Kidney (tissue), 14 donors: Measurements from ENCODE around the gene TMX2. TPM values are rescaled to one million over a fixed set of nuclear protein-coding genes. Genes with fewer than 3 reads are reported as not detected.

Experiments used
- DNase-seq, 5 donors: peaks; one replicate each; pipeline ENCODE4 v3.0.0-alpha.2; 2013 to 2020
- FAIRE-seq: peaks from 2 replicates; lab custom pipeline; 2012; peaks lifted over from hg19 to GRCh38; lab: Jason Lieb, UNC
- H3K27ac ChIP-seq, 2 donors: one replicate each; pipeline ENCODE4 v1.7.0; 2013; ENCODE audit warnings: low read depth in 2 of 2, low read length in 2 of 2, inconsistent platforms in 1 of 2
- H3K27me3 ChIP-seq: one replicate; pipeline ENCODE4 v1.7.1; 2013; ENCODE audit warnings: low read length, inconsistent platforms; ENCODE audit not compliant: control insufficient read depth, insufficient read depth
- H3K36me3 ChIP-seq, 3 donors: one replicate each; pipeline versions ENCODE4 v1.7.0 to v1.7.1; 2013; ENCODE audit warnings: low read length in 3 of 3, control low read depth in 1 of 3, inconsistent platforms in 1 of 3; ENCODE audit not compliant: insufficient read depth in 3 of 3, control insufficient read depth in 2 of 3
- H3K4me1 ChIP-seq, 3 donors: one replicate each; pipeline versions ENCODE4 v1.7.0 to v1.7.1; 2013; ENCODE audit warnings: low read length in 3 of 3, inconsistent platforms in 1 of 3, low read depth in 1 of 3; ENCODE audit not compliant: control insufficient read depth in 2 of 3, insufficient read depth in 2 of 3
- H3K4me3 ChIP-seq, 3 donors: one replicate each; pipeline versions ENCODE4 v1.7.0 to v1.8.1; 2013; ENCODE audit warnings: low read length in 3 of 3, control low read depth in 1 of 3, inconsistent platforms in 1 of 3
- H3K9ac ChIP-seq, 3 donors: one replicate each; pipeline versions ENCODE4 v1.7.0 to v1.7.1; 2013; ENCODE audit warnings: low read length in 3 of 3, control low read depth in 1 of 3, inconsistent platforms in 1 of 3
- H3K9me3 ChIP-seq, 3 donors: one replicate each; pipeline versions ENCODE4 v1.7.0 to v1.7.1; 2013; ENCODE audit warnings: low read length in 3 of 3, control low read depth in 1 of 3, inconsistent platforms in 1 of 3; ENCODE audit not compliant: control insufficient read depth in 2 of 3, insufficient read depth in 1 of 3
- CTCF ChIP-seq: IDR thresholded peaks from 3 replicates; pipeline ENCODE4 v1.5.1; 2012; ENCODE audit warnings: mild to moderate bottlenecking, moderate library complexity, borderline replicate concordance; ENCODE audit not compliant: insufficient read depth; ENCODE audit errors: extremely low read depth
- intact Hi-C: fragments of 100-400 bp; cut with DNase I; formaldehyde crosslinking; loops from one replicate; pipeline ENCODE4 v1.11.1; 2022
- polyA plus RNA-seq: library from polyadenylated mRNA; stranded (reverse); fragments of 350-450 nt; fragmentation: Illumina TruSeq; extraction: RNeasy Lipid Tissue Mini Kit (QIAGEN cat#74804); gene quantifications from one replicate; pipeline ENCODE4 v1.2.3, GENCODE V29; 2014; ENCODE audit warnings: low read depth, low replicate concordance; ENCODE audit not compliant: insufficient read depth
- total RNA-seq: library from RNA; stranded (reverse); fragmentation: NEBNext Ultra II Directional; extraction: Animal tissue kit (Norgen Biotek cat#: 25700); gene quantifications from one replicate; pipeline ENCODE4 v1.2.1, GENCODE V29; 2021
- donor health status: control.
- donor health status: control.
- donor health status: control.
- donor health status: control.
- donor health status: control.
- donor health status: DM: yes; HTN: yes; CAD: no.
- donor health status: Normal renal cell carcinoma (clear cell type).

Gene TMX2
- total and polyA plus RNA-seq, 2 donors from 2014 or later, result 86.1 to 133 TPM

- no peak overlapping the region for H3K9ac ChIP-seq
- H3K36me3 ChIP-seq, result no peaks in the 10 kb centered on the region
- no peaks in the 10 kb centered on the region for H3K27me3 ChIP-seq
- FAIRE-seq (no peak), DNase-seq (no peak)
- peaks cover 8 to 40% (median 26%) of the 10 kb centered on the region in 3 donors for H3K4me1 ChIP-seq
- TF ChIP-seq CTCF, result no peak
- no peaks in the 10 kb centered on the region for H3K9me3 ChIP-seq
- intact Hi-C loops, result no loop called here
- no peak overlapping the region for H3K27ac ChIP-seq
- H3K4me3 ChIP-seq, result no peak overlapping the region
Measured at GRCh38 chr11:57771365-57771764, 59.0 kb downstream of the TMX2 start.

GRCh38 chr11:57772562-57772961, 60.2 kb downstream of the TMX2 start:
- peaks cover 17 to 45% (median 35%) of the 10 kb centered on the region in 3 donors for H3K4me1 ChIP-seq
- no peaks in the 10 kb centered on the region for H3K36me3 ChIP-seq
- TF ChIP-seq CTCF, result no peak
- DNase-seq, result no peak
- H3K4me3 ChIP-seq, result no peak overlapping the region
- H3K27me3 ChIP-seq, result no peaks in the 10 kb centered on the region
- H3K9ac ChIP-seq, result no peak overlapping the region
- no peak for FAIRE-seq
- intact Hi-C loops, result no loop called here
- H3K9me3 ChIP-seq, result no peaks in the 10 kb centered on the region
- H3K27ac ChIP-seq, result peak overlapping the region in 1 of 2 donors; percentile 10

- no peak overlapping the region for H3K9ac ChIP-seq
- H3K4me3 ChIP-seq, result no peak overlapping the region
- intact Hi-C loops, result no loop called here
- FAIRE-seq (no peak), DNase-seq (no peak)
- no peaks in the 10 kb centered on the region for H3K36me3 ChIP-seq
- TF ChIP-seq CTCF, result no peak
- peak overlapping the region in 1 of 2 donors; percentile 10 for H3K27ac ChIP-seq
- no peaks in the 10 kb centered on the region for H3K27me3 ChIP-seq
- H3K9me3 ChIP-seq, result no peaks in the 10 kb centered on the region
- peaks cover 23 to 50% (median 40%) of the 10 kb centered on the region in 3 donors for H3K4me1 ChIP-seq
Measured at GRCh38 chr11:57773026-57773598, 60.7 kb downstream of the TMX2 start.
